ENCODE results near the gene SMARCD2. TPM values are rescaled to one million over a fixed set of nuclear protein-coding genes. Genes with fewer than 3 reads are reported as not detected.

SMARCD2 gene
- polyA plus RNA-seq, 1 donor from 2014 or later = 33.2 TPM

- TF ChIP-seq SMC3 (conservative IDR thresholded peaks at IDR 0.05; ENCODE audit: poor library complexity) = no peak
- no peak for TF ChIP-seq MXI1 (conservative IDR thresholded peaks at IDR 0.05; ENCODE audit: poor library complexity, severe bottlenecking)
- TF ChIP-seq TAF1 (IDR thresholded peaks at IDR 0.05; ENCODE audit: low read depth) = no peak
- no peak for TF ChIP-seq REST (IDR thresholded peaks at IDR 0.05; ENCODE audit: borderline replicate concordance)
- no peak for TF ChIP-seq EZH2 (IDR thresholded peaks at IDR 0.05; ENCODE audit: borderline replicate concordance, insufficient read depth, low read length, poor library complexity, severe bottlenecking)
- no peak for TF ChIP-seq EP300 (conservative IDR thresholded peaks at IDR 0.05; ENCODE audit: poor library complexity, severe bottlenecking)
- no peak for TF ChIP-seq CTCF (IDR thresholded peaks at IDR 0.05; ENCODE audit: poor library complexity, severe bottlenecking)
- TF ChIP-seq RAD21 (conservative IDR thresholded peaks at IDR 0.05) = no peak
- no peak for TF ChIP-seq POLR2AphosphoS5 (IDR thresholded peaks at IDR 0.05)
- Histone ChIP-seq H3K9ac (ENCODE audit: low read length) (no peak overlapping the region), H3K79me2 (replicated peaks; ENCODE audit: insufficient read depth, low read length) (no peaks in the 10 kb centered on the region), H3K4me2 (ENCODE audit: low read length) (no peak overlapping the region), H4K20me1 (ENCODE audit: insufficient read depth) (no peaks in the 10 kb centered on the region), H2AFZ (ENCODE audit: low read depth, low read length) (no peak overlapping the region), H3K9me2 (ENCODE audit: insufficient read depth, low read length) (no peaks in the 10 kb centered on the region), H3K4me3 (ENCODE audit: low read length) (no peak overlapping the region), H3F3A (ENCODE audit: insufficient read depth, low read length, poor library complexity, severe bottlenecking) (no peaks in the 10 kb centered on the region), H3K27ac (ENCODE audit: low read length) (no peak overlapping the region), H3K9me3 (ENCODE audit: low read length) (no peaks in the 10 kb centered on the region), H3K27me3 (ENCODE audit: insufficient read depth, low read depth, low read length) (no peaks in the 10 kb centered on the region), H3K36me3 (ENCODE audit: insufficient read depth, low read length) (peaks cover 38% of the 10 kb centered on the region)
Observed at GRCh38 chr17:63816669-63817068, 25.8 kb downstream of the SMARCD2 start.

GRCh38 chr17:63816123-63816522 is 26.4 kb downstream of the SMARCD2 start:
- Histone ChIP-seq H4K20me1 (ENCODE audit: insufficient read depth) (no peaks in the 10 kb centered on the region), H3K27ac (ENCODE audit: low read length) (no peak overlapping the region), H3K27me3 (ENCODE audit: insufficient read depth, low read depth, low read length) (no peaks in the 10 kb centered on the region), H3K9ac (ENCODE audit: low read length) (no peak overlapping the region), H3K9me2 (ENCODE audit: insufficient read depth, low read length) (no peaks in the 10 kb centered on the region), H2AFZ (ENCODE audit: low read depth, low read length) (no peak overlapping the region), H3K9me3 (ENCODE audit: low read length) (no peaks in the 10 kb centered on the region), H3K4me3 (ENCODE audit: low read length) (no peak overlapping the region), H3K79me2 (replicated peaks; ENCODE audit: insufficient read depth, low read length) (no peaks in the 10 kb centered on the region), H3F3A (ENCODE audit: insufficient read depth, low read length, poor library complexity, severe bottlenecking) (no peaks in the 10 kb centered on the region), H3K36me3 (ENCODE audit: insufficient read depth, low read length) (peaks cover 43% of the 10 kb centered on the region), H3K4me2 (ENCODE audit: low read length) (no peak overlapping the region)
- no peak for TF ChIP-seq RAD21 (conservative IDR thresholded peaks at IDR 0.05)
- no peak for TF ChIP-seq EP300 (conservative IDR thresholded peaks at IDR 0.05; ENCODE audit: poor library complexity, severe bottlenecking)
- TF ChIP-seq REST (IDR thresholded peaks at IDR 0.05; ENCODE audit: borderline replicate concordance) = no peak
- TF ChIP-seq EZH2 (IDR thresholded peaks at IDR 0.05; ENCODE audit: borderline replicate concordance, insufficient read depth, low read length, poor library complexity, severe bottlenecking) = no peak
- TF ChIP-seq POLR2AphosphoS5 (IDR thresholded peaks at IDR 0.05) = no peak
- no peak for TF ChIP-seq TAF1 (IDR thresholded peaks at IDR 0.05; ENCODE audit: low read depth)
- TF ChIP-seq SMC3 (conservative IDR thresholded peaks at IDR 0.05; ENCODE audit: poor library complexity) = no peak
- no peak for TF ChIP-seq CTCF (IDR thresholded peaks at IDR 0.05; ENCODE audit: poor library complexity, severe bottlenecking)
- TF ChIP-seq MXI1 (conservative IDR thresholded peaks at IDR 0.05; ENCODE audit: poor library complexity, severe bottlenecking) = no peak

Measured in neural cell (in vitro differentiated cells).